Colon (tissue), 2 donors: Measurements from ENCODE around the gene MTMR12.
"Not testable (repeated sequence)": the region's sequence is repeated elsewhere in the genome, so short reads cannot be mapped to it uniquely, and the experiment has no call there.

Experiments used
- FAIRE-seq: peaks from 2 replicates; lab custom pipeline; 2012; peaks lifted over from hg19 to GRCh38; lab: Jason Lieb, UNC
- donor health status: control.
- donor health status: control.

MTMR12 gene

DNA sequence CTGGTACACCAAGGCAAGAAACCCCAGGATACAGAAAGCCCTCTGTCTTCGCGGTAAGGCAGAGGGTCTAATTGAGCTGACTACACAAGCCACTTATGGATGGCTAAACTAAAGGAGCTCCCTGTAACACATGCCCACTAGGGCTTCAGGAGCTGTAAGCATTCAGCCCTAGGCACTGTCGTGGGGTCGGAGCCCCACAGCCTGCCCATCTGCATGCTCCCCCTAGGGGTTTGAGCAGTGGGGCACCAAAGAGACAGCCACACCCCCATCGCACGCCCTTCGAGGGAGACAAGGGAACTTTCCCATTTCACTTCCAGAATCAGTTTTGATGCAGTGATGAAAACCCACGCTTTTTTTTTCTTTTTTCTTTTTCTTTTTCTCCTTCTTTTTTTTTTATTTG lies 11.0 kb upstream of the MTMR12 start:
- FAIRE-seq, result no peak

DNA sequence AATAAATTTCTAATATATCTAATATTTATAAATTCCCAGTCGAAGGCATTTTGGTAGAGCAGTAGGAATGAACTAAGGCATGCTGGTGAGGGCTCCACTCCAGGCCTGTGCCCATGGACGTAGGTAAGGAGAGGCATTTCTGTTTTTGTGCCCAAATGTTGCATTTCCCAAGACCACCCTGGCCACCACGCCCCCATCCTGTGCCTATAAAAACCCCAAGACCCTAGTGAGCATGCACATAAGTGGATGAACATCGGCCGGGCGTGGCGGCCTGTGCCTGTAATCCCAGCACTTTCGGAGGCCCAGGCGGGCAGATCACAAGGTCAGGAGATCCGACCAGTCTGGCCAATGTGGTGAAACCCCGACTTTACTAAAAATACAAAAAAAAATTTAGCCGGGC lies 10.1 kb upstream of the MTMR12 start:
- no peak for FAIRE-seq

DNA sequence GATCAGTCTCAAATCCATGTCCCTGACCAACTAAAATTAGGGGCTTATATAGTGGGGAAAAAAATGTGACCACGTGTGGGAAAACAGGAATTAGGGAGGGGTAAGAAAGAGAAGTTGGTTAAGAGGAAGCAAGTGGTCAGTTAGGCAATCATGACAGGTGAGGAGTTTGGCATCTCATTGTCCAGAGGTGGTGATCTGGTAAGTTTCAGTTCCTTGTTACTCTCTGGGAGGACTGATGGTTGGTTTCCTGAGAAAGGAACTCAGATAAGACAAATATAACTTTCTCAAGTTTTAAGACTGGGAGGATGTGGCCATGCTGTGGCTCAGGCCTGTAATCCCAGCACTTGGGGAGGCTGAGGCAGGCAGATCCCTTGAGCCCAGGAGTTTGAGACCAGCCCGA lies 9.0 kb upstream of the MTMR12 start:
- FAIRE-seq, result not testable (repeated sequence)

DNA sequence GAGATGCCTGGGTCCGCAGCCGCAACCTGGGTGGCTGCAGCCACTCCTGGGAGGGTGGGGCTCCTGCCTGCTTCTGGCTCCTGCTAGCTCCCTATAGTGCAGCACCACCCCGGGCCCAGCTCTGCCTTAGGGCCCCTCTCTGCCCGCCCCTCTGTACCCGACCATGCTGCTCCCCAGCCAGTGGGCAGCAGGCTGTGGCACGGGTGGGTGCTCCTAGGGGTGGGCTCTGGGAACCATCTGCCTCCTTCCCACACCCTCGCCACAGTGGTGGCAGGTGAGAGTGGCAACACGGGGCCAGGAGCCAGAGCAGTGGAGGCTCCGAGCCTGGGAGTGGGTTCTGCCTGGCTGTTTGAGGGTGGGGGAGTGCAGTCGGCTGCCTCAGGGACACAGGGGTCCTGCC lies 7.8 kb upstream of the MTMR12 start:
- FAIRE-seq, result no peak

DNA sequence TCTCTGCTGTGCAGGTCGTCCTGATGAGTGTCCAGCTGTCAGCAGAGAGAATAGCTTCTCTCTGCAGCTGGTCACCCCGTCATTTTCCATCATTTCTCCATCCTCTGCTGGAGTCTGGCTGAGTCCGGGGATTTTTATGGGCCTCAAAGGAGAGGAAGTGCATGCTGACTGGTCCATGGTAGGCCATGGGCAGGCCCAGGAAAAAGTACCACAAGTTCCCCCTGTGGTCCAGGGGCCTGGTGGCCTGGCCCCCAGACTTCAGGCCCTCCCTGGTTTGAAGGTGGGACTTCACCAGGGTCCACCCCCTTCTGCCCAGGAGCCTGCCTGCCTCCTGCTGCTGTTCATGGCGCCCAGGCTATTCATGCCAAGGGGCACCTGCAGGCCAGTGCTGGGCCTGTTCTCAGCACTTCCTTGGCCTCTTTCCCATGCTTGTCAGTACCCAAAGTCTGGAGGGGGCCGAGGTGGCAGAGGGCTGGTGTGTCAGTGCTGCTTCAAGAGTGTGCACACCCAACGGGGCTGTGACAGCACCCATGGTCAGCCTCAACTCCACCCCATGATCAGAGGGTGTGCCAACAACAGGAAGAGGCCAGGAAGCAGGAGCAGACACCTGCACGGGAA lies 7.3 kb upstream of the MTMR12 start:
- FAIRE-seq, result no peak

DNA sequence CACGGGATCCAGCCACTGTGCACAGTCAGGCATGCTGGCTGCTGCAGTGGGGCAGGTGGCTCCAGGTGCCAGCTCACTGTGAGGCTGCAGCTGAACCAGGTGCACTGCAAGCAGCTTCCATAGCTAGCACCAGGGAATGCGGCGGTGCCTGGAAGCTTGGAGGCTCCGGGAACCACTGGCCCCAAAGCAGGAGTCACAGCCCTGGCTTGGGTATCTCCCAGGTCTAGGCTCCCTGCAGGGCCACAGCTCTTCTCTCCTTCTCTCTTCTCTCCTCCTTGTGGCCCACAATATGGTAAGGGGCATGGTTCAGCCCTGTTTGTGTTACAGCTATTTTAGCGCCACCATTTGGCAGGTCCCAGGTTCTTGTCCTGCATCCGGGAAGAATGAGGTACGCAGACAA lies 6.7 kb upstream of the MTMR12 start:
- no peak for FAIRE-seq

DNA sequence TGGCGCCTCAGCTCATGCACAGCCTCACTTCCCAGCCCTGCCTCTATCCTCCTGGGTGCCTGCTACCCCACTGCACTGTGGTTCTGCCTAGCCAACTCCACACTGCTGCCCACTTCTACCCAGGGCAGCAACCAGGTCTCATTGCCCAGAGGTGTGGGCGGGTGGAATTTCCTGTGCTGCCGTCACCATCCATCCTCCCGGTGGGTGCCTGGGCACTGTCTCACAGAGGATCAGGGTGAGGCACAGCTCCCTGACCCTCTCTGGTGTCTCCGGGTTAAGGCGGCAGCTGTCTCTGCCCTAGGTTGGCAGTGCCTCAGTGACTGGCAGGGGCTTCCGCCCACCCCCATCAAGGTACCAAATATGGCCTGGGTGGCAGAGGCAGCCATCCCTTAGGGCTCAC lies 4.3 kb upstream of the MTMR12 start:
- FAIRE-seq, result no peak

DNA sequence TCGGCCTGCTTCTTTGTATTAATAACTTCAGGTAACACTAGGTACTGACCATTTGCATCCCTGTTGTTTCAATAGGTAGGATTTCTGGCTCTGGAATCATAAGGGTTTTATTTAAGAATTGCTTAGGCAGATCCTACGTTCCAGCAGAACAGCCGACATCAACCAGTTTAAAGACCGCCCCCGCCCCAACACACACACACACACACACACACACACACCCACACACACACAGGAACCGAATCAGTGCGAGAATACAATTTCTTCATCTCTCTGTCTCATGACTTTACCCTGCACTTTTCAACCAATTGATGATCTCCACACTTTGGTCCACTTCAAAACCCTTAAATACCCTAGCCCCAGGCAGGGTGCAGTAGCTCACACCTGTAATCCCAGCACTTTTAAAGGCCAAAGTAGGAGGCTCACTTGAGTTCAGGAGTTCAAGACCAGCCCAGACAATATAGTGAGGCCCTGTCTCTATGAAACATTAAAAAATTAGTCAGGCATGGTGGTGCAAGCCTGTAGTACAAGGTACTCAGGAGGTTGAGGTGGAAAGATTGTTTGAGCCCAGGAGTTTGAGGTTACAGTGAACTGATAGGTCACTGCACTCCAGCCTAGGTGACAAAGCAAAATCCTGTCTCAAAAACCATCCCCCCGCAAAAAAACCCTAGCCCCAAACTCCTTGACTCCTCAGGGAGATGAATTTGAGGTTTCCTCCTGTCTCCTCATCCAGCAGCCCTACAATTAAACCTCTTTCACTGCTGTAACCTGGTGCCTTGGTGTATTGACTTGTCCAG lies 2.7 kb upstream of the MTMR12 start:
- no peak for FAIRE-seq

DNA sequence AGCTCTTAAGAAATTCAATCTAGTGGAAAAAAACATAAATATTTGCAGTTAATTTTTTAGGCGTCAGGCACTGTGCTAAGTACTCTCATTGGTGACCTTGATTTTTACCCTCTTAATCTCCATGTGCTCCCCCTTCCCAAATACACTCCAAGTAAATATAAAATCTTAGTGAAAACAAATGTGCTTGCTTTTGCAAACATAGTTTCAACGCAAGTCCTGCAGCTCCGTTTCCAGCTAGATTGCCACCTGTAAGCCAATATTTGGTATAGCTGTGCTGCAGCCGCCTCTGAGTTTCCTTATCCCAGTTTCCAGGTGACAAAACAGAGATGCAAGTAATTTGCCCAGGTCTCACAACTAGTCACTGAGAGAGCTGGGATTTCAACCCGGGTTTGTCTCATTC lies 1.9 kb upstream of the MTMR12 start:
- FAIRE-seq, result no peak

DNA sequence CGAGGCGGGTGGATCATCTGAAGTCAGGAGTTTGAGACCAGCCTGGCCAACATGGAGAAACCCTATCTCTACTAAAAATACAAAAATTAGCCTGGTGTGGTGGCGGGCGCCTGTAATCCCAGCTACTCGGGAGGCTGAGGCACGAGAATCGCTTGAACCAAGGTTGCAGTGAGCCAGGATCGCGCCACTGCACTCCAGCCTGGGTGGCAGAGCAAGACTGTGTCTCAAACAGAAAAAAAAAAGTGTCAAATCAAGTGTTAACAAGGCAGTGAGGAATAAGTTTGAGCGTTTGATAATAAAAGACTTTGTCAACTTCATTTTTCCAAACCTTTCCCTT lies 1.4 kb upstream of the MTMR12 start:
- not testable (repeated sequence) for FAIRE-seq

DNA sequence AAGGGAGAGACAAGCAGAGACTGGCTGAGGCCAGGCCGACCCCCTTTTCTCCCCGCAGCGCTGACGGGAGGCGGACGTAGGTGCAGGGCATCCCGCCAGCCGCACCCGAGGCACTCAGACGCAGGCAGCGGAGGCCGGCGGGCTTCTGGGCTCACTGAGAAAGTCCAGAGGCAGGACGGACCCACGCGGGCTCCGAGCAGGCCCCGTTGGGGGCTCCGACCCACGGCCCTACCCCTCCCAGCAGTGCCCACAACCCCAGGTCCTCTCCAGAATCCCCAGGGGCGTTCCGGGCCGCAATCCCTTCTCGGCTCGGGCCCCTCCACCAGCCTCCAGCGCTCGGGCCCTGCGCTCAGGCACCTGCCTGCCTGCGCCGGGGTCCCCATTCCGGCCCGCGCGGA lies 543 bp downstream of the MTMR12 start:
- no peak for FAIRE-seq

DNA sequence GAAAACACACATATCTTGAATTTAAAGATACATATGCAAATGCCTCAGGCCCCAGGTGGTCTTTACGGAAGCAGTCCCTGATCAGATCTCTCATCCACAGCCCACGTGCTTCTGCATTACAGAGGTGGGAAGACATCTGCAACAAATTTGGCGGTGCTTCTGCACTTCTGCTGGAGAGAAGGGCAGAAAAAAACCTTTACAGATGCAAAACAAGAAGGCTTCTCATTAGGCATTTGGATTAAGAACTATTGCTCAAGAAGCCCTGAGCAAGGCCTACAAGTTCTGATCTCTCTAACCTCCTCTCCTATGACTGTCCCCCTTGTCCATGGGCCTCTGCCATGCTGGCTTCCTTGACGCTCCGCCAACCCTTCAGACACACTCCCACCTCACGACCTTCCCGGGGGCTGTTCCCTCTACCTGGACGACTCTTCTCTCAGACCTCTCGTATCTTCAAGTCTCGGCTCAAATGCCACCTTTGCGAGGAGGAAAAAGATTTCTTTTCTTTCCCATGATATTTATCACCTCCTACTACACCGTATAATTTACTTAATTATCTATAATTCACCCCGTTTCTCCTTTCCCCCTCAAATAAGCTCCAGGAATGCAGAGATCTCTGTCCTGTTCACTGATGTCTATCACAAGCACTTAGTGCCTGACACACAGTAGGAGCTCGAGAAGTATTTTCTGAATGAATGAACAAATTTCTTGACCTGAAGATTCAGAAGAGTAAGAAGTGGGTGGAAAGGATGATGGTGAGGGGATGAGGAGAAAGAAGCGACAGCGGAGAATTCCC lies 1.1 kb downstream of the MTMR12 start:
- FAIRE-seq, result no peak

DNA sequence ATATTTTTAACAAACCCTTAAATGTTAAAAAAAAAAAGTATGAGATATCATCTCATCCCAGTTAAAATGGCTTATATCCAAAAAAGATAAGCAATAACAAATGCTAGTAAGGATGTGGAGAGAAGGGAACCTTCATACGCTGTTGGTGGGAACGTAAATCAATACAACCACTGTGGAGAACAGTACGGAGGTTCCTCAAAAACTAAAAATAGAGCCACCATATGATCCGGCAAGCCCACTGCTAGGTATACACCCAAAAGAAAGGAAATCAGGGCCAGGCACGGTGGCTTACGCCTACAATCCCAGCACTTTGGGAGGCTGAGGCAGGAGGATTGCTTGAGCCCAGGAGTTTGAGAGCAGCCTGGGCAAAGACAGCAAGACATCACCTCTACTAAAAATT lies 3.0 kb downstream of the MTMR12 start:
- no peak for FAIRE-seq

DNA sequence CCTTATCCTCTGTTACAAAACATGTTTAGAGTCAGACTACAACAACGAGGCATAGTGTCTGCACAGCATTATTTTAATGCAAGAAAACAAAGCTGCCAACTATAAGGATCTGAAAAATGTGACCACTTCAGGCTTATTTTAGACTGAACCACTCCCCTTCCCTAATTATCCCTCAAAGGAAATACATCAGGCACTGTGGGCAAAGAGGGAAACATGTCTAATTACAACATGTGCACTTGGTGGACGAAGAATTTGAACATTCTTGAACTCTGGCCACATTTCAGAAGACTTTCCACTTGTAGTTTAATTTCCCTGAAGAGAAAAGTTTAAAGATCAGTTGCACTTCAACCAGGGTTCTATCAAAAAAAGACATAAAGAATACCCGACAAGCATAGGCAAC lies 3.8 kb downstream of the MTMR12 start:
- FAIRE-seq, result no peak

DNA sequence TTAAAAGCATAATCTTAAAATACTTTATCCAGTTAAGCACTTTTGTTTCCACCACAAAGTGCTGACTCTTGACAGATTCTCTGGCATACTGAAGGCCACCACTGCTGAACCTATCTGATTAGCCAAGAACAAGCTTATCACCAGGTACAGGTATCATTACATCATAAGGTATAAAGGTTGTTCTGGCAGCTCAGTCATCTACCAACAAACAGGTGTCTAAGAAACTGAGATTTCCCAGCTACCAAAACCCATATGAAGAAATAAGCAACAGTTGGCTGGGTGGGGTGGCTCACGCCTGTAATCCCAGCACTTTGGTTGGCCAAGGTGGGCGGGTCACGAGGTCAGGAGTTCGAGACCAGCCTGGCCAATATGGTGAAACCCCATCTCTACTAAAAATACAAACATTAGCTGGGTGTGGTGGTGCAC lies 5.0 kb downstream of the MTMR12 start:
- FAIRE-seq, result no peak

DNA sequence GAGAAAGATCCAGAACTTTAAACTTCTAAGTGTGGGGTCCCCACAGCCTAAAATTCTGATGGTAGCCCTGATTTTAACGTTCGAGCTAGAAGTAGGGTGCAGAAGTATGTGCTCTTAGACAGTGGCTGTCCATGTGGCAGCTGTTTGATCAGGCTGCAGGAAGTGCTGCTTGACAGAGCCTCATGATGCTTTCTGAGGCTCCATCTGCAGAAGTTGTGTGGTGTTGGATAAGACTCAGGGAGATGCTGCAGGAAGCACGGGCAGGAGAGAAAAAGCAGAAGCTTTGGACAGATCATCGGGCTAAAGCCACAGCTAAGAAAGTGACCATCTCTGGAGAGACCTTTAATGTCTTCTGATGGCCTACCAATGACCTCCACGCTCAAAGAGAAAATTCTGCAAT lies 8.1 kb downstream of the MTMR12 start:
- no peak for FAIRE-seq

DNA sequence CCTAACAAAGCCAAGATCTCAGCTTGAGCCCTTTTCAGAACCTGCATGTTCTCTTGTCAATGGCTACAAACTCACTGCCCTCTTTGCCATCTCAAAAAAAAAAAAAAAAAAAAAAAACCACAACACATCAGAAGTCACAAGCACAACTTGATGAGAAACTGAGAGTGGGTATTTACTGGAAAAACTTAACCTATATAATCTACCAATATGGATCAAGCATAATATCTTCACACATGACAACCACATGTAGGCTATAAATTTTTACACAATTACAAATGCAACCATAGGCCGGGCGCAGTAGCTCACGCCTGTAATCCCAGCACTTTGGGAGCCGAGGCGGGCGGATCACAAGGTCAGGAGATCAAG lies 9.0 kb downstream of the MTMR12 start:
- no peak for FAIRE-seq

DNA sequence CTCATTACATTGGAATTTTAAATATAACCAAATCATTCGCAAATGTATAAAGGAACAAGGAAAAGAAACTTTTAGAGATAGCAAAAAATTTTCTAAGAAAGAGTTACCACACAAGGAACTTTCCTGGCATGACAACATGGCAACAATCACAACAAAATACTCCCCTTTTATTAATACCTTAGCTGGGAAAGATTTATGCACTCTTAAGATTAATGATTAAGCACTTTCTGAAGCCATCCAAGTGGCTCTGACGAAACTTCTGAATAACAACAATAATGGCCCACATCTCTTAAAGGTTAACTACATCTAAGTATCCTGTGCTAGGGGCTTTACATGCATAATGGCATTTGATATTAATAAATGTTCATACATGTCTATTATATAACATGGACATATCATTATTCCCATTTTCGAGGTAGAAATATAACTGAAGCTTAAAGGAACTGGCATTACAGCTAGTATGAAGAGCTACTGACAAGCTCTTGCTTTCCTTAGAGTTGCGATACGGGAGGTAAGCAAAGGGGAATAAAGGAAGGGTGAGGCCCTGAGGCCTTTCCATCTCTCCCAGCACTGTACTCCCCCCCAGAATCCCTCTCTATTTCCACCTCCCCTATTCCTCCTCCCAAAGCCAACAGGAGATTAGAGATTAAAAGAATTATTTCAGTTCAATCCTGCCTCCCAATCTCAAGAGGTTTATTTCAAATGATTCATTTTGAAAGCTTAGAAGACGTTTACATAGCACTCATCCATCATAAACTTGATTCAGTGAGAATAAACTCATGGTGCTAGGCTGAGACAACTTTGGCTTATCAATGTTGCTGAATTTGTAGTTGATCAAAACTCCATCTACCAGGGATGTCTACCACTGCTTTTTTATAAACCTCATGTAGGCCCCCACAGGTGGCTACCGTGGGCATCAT lies 9.6 kb downstream of the MTMR12 start:
- FAIRE-seq, result no peak

DNA sequence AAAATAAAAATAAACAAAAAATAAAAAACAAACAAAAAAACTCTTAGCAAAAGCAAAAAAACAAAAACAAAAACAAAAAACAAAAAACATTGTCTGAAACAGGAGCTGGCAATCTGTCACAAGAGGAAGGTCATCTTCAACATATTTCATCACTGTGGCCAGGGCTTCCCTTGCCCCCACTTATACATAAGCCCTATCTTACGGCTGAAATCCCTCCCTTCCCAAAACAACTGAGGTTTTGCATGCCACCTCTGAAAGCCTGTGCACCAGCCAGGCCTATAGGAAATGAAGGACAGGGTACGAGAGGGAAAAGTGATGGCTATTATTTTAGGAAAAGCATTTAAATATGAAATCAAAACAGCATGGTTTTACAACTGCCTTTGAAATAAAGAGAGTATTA lies 10.8 kb downstream of the MTMR12 start:
- no peak for FAIRE-seq

DNA sequence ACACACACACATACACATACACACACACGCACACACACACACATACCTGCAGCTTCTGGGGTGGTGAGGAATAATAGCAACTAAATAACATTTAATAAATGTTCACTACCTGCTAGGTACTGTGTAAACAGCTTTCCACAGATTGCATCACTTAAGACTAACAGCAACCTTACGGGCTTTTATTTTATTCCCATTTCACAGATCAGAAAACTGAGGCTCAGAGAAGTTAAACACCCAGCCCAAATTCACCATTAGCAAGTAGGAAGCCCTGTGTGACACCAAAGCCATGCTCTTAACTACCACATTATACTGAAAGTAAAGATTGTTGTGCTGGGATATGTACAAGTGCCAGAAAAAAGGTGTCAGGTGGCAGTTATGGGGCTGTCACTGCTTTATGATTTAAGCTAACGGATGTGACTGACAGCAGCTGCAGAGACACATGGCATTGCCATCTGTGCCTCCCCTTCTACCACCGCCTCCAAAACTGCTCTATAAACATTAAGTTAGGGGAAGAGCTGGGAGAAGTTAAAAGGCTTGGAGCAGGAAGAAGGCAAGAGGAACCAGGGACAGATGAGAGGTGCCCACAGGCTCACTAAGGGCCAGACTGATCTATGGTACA lies 13.6 kb downstream of the MTMR12 start:
- no peak for FAIRE-seq

DNA sequence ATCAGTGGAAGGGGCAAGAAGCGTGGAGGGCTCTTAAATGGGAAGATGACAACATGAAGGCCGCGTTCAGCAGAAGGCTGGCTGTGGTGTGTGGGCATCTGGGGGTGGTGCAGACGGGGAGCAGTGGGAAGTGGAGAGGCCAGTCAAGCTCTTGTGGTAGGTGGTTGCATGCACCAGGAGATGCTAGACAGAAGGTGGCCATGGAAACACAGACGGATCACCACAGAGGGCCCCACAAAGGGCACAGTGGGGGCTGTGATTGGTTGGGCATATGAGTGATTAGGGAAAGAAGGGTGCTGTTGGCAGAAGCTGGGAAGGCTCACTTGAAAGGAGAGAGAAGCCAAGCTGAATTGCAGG lies 14.7 kb downstream of the MTMR12 start:
- no peak for FAIRE-seq
